HG02981 (cell line): ENCODE data around the gene ACAN.

Source experiments
- ATAC-seq: cut with Tn5 transposase; IDR thresholded peaks from one replicate; pipeline ENCODE4 v1.9.1; 2021; ENCODE audit warnings: mild to moderate bottlenecking, moderate library complexity; ENCODE audit not compliant: unreplicated experiment

Gene ACAN

GRCh38 chr15:88876573-88876972 is 73.3 kb downstream of the ACAN start:
- no peak for ATAC-seq

DNA sequence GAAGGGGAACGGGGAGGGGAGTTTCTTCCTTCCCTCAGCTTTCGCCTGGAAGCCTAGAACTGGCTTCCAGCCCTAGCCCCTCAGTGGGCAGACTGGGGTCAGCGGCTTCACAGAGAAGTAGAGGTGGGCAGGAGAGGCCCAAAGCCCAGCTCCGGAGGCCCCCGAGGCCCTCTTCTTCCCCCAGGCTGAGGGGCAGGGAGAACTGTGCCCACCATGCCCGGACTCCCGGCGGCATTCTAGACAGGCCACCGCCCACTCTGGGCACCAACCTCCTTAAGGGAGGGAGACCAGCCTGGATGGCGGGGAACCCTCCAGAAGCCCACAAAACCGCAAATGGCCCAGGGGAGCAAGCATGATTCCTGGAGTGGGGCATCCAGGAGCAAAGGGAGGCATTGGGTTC is 74.2 kb downstream of the ACAN start:
- ATAC-seq = no peak

DNA sequence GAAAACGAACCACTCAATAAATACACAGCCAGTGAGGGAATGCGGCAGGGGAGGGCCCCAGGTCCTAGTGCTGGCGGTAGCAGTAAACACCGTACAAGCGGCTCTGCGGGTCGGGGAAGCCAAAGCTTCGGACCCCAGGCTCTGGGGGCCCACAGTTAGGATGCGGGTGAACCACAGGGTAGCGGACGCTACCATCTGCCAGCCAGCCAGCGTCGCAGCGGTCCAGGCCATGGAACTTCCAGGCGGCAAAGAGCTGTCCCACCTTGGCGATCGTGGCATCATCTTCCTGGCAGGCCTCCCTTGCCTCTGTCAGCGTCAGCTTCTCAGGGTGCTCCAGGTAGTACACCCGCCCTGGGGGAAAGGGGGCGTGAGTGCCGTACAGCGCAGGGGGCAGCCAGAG is 74.7 kb downstream of the ACAN start:
- ATAC-seq = no peak

DNA sequence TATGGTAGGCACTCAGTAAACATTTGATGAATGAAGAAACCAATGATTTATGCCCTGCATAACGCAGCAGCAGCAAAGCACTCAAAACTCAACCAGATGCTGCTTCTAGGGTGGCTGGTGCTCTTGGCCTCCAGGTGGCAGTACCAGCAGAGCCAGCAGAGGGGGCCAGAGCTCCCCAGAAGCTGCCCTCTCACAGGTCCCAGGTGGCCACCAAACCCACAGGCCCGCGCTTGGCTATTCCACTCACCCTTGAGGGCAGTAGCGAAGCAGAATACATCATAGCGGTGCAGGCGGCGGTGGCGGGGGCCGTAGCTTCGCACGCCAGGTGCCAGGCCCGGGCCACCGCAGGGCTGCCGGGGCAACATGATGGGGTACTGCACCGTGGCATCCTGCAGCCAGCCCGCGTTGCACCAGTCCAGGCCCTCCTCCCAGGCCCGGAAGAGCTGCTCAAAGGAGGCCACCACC is 75.5 kb downstream of the ACAN start:
- ATAC-seq = no peak

GRCh38 chr15:88880944-88881740 is 77.9 kb downstream of the ACAN start:
- ATAC-seq = no peak

DNA sequence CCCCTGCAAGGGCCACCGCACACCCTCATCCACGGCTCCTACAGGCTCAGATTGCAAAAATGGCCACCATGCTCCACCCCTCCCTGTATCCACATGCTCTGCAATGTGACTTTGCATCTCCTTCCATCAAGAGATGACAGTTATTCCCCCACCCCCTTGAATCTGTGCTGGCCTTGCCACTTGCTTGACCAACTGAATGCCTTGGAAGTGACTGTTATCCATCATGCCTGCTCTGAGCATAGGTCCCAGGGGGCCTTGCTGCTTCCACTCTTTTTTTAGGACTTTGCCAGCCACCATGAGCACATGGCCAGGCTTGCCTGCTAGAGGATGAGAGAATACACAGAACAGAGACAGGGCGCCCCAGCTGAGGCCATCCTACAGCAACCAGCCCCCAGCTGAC is 78.5 kb downstream of the ACAN start:
- ATAC-seq = no peak

DNA sequence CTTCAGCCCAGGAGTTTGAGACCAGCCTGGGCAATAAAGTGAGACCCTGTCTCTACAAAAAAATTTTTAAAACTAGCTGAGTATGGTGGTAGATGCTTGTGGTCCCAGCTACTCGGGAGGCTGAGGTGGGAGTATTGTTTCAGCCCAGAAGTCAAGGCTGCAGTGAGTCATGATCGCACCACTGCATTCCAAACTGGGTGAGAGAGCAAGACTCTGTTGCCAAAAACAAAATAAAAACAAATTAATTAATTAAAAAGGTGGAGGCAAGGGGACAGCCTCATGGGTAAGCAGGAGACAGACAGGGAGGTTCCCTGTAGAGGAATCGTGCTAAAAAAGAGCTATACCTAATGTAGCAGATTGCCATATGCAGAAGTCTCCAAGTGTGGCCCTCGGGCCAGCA is 79.5 kb downstream of the ACAN start:
- no peak for ATAC-seq

GRCh38 chr15:88887068-88887580 is 83.9 kb downstream of the ACAN start:
- ATAC-seq = no peak

DNA sequence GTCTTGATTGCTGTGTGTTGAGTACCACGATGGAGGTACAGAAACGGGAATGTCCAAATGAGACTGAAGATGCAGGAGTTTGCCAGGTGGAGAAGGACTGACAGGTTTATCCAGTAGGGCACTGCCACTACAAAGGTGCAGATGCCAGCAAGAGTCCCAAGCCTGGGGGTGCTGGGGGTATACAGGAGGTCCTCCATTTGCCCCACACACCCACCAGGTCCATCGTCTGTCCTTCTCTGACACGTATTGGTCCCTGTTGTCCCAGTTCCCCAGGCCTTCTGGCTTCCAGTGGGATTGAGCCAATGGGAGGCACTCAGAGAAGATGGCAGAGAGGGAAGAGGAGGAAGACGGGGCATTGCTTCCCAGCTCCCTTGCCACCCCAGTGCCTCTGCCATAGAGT is 85.5 kb downstream of the ACAN start:
- no peak for ATAC-seq

GRCh38 chr15:88890495-88890894 is 87.3 kb downstream of the ACAN start:
- no peak for ATAC-seq

GRCh38 chr15:88891540-88892254 is 88.5 kb downstream of the ACAN start:
- ATAC-seq = no peak

DNA sequence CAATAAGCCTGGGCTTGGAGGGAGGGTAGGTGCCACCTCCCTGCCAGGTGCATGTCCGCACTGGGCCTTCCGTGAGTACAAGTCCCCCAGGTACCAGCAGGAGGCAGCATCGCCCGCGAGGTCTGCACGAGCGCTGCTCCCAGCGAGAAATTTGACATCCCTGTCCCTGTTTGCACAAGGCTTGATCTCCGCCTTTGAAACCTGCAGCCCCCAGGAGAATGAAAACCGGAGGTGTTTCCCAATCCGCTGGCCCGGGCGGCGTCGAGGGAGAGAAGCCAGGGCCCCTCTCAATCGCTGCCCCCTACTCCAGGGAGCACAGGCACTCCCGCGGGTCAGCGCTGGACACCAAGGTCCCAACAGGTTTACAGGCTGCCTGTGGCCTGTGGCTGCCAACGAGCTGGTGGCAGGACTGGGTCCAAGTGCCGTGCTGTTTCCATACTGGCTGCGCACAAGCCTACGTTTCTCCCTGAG is 91.1 kb downstream of the ACAN start:
- no peak for ATAC-seq

- peak; percentile 43 for ATAC-seq
Observed at GRCh38 chr15:88894819-88895767, 91.9 kb downstream of the ACAN start, which contains the start of gene HAPLN3. Gene HAPLN3, minus strand, starts transcription at chr15:88895544. Its CDS starts 8,246 bp downstream, at chr15:88887298.

DNA sequence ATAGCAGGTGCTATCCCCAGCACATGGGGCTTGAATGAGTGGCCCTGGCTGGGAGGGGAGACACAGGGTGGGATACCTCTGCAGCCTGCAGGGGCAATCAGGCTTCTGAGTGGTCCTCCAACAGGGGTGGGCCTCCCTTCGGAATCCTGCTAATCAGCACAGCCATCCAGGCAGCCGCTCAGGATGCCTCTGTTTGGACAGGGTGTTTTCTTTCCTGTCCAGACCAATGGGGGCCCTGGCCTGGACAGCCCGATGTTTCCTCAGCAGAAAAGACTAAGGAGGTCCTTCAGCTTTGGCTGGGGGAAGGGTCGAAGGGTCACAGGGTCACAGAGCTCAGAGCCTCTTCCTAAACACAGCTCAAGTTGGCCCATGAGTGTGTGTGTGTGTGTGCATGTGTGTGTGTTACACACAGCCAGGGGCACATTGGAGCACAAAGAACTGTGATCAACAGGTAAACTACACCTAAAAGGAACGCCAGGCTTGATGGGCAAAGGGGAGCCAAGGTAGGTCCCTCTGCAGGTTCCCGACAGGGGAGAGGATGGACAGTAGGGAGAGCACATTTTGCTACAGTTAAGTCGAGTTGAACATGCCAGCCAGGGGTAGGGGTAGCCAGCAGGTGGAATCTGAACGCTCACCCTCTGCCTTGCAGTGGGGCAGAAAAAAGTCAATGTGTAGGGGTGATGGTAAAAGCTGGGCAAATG is 93.2 kb downstream of the ACAN start:
- no peak for ATAC-seq

GRCh38 chr15:88897142-88897455 is 93.9 kb downstream of the ACAN start:
- ATAC-seq = no peak

GRCh38 chr15:88897456-88898194 is 94.4 kb downstream of the ACAN start:
- peak; percentile 43 for ATAC-seq

- ATAC-seq = no peak
Observed at GRCh38 chr15:88898736-88899135, 95.5 kb downstream of the ACAN start.

GRCh38 chr15:88899251-88899650 is 96.0 kb downstream of the ACAN start:
- ATAC-seq = no peak

DNA sequence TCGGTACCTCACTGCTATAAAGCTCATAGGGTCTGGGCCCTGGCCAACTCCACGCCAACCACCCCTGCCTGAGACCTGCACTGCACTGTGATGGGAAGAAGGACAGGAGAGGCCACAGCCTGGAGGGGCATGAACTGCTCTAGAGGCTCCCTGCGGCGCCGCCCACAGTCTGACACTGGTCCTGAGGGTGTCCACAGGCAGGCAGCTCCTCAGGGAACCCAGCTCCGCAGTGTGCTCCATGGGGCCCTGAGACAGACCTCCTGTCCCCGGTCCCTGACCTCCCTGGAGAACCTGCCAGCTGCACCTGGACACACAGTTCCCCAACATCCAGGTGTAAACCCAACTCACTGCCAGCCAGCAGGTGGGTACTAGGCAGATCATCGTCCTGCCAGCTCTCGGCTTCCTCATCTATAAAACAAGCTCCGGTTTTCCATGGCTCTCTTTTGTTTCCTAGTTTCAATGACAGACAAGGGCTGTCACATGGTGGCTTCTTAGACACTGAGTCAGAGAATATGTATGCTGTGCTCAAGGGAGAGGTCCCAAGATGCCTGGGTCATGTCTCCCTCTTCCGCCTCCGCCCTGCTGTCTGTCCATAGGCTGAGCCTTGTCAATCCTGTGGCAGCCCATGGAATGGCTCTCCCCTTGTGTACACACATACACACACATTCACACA is 97.2 kb downstream of the ACAN start:
- no peak for ATAC-seq
